Common myeloid progenitor, CD34-positive (primary cell): ENCODE data around the gene TACC2.

Experiments
- CTCF ChIA-PET: fragments of 350-600 bp; sonication (Branson Sonifier 250); formaldehyde crosslinking; loops from one replicate; lab custom pipeline; 2021; ENCODE audit warnings: antibody characterized with exemption; lab: Charles Lee
- POLR2A ChIA-PET: fragments of 350-600 bp; sonication (Branson Sonifier 250); formaldehyde crosslinking; loops from one replicate; lab custom pipeline; 2021; ENCODE audit warnings: antibody characterized with exemption; lab: Charles Lee
- DNase-seq, 3 donors: peaks; one replicate each; pipeline versions ENCODE4 v3.0.0 to v3.0.0-alpha.2; 2013
- H3K27ac ChIP-seq, 2 experiments: 1 replicate in 1 of 2; 2 replicates in 1 of 2; pipeline ENCODE4 v1.7.0; 2013; ENCODE audit warnings: inconsistent platforms in 2 of 2, low read length in 2 of 2, mild to moderate bottlenecking in 2 of 2, low read depth in 1 of 2, moderate library complexity in 1 of 2; ENCODE audit not compliant: severe bottlenecking in 2 of 2, insufficient read depth in 1 of 2, poor library complexity in 1 of 2
- H3K27me3 ChIP-seq, 5 experiments: replicated peaks in 2 of 5; 1 replicate in 3 of 5; 2 replicates in 2 of 5; pipeline versions ENCODE4 v1.6.1 to v1.7.0; 2013; ENCODE audit warnings: low read length in 4 of 5, mild to moderate bottlenecking in 2 of 5, moderate library complexity in 2 of 5, inconsistent platforms in 1 of 5; ENCODE audit not compliant: insufficient read depth in 5 of 5, control insufficient read depth in 4 of 5
- H3K36me3 ChIP-seq, 4 experiments: 1 replicate in 2 of 4; 2 replicates in 2 of 4; pipeline versions ENCODE4 v1.6.1 to v1.7.0; 2013; ENCODE audit warnings: low read length in 3 of 4, control low read depth in 1 of 4, mild to moderate bottlenecking in 1 of 4; ENCODE audit not compliant: control insufficient read depth in 4 of 4, insufficient read depth in 4 of 4
- H3K4me1 ChIP-seq, 4 experiments: 1 replicate in 3 of 4; 2 replicates in 1 of 4; pipeline versions ENCODE4 v1.6.1 to v1.7.1; 2013; ENCODE audit warnings: low read length in 3 of 4, mild to moderate bottlenecking in 3 of 4, control low read depth in 1 of 4, inconsistent platforms in 1 of 4, moderate library complexity in 1 of 4; ENCODE audit not compliant: control insufficient read depth in 4 of 4, insufficient read depth in 4 of 4; ENCODE audit errors: control extremely low read depth in 1 of 4
- H3K4me3 ChIP-seq, 7 experiments: 1 replicate in 4 of 7; 2 replicates in 3 of 7; pipeline versions ENCODE4 v1.5.1 to v1.7.0; 2013; ENCODE audit warnings: mild to moderate bottlenecking in 7 of 7, low read length in 6 of 7, moderate library complexity in 6 of 7, inconsistent platforms in 2 of 7, low read depth in 2 of 7, control low read depth in 1 of 7; ENCODE audit not compliant: insufficient read depth in 4 of 7, control insufficient read depth in 1 of 7; ENCODE audit errors: extremely low read depth in 1 of 7
- H3K9me3 ChIP-seq, 5 experiments: 1 replicate in 4 of 5; 2 replicates in 1 of 5; pipeline versions ENCODE4 v1.6.1 to v1.7.1; 2013; ENCODE audit warnings: low read length in 4 of 5, mild to moderate bottlenecking in 2 of 5, inconsistent platforms in 1 of 5, low read depth in 1 of 5, moderate library complexity in 1 of 5; ENCODE audit not compliant: control insufficient read depth in 4 of 5, insufficient read depth in 2 of 5; ENCODE audit errors: control extremely low read depth in 1 of 5
- WGBS: methylation state at CpG from one replicate; pipeline ENCODE4 v1.1.5; 2013; ENCODE audit not compliant: insufficient coverage; 5-methylcytosine and 5-hydroxymethylcytosine counted together

The TACC2 gene

GRCh38 chr10:122128357-122128756, 139.4 kb downstream of the TACC2 start:
- H3K36me3 ChIP-seq = no peaks in the 10 kb centered on the region
- 93% methylated on average over 5 of the region's 5 CpGs for WGBS
- H3K4me3 ChIP-seq = no peak overlapping the region
- H3K9me3 ChIP-seq = peaks cover 0 to 2% (median 0%) of the 10 kb centered on the region in 5 experiments
- ChIA-PET POLR2A (no interaction called here), CTCF (no interaction called here)
- peaks cover 0 to 13% (median 2%) of the 10 kb centered on the region in 5 experiments for H3K27me3 ChIP-seq
- H3K4me1 ChIP-seq = no peaks in the 10 kb centered on the region
- no peak for DNase-seq
- H3K27ac ChIP-seq = no peak overlapping the region

- 83% methylated on average over 2 of the region's 8 CpGs for WGBS
- no peak overlapping the region for H3K4me3 ChIP-seq
- ChIA-PET CTCF (no interaction called here), POLR2A (no interaction called here)
- H3K27me3 ChIP-seq = peaks cover 0 to 14% (median 0%) of the 10 kb centered on the region in 5 experiments
- H3K4me1 ChIP-seq = no peaks in the 10 kb centered on the region
- no peak for DNase-seq
- H3K27ac ChIP-seq = no peak overlapping the region
- no peaks in the 10 kb centered on the region for H3K36me3 ChIP-seq
- peaks cover 0 to 2% (median 0%) of the 10 kb centered on the region in 5 experiments for H3K9me3 ChIP-seq
These were observed 141.6 kb downstream of the TACC2 start for GRCh38 chr10:122130474-122131110.

- CTCF ChIA-PET = no interaction called here
- Histone ChIP-seq H3K27ac (no peak overlapping the region), H3K36me3 (no peaks in the 10 kb centered on the region), H3K4me3 (no peak overlapping the region), H3K27me3 (peaks cover 0 to 11% (median 0%) of the 10 kb centered on the region in 5 experiments), H3K4me1 (no peaks in the 10 kb centered on the region), H3K9me3 (no peaks in the 10 kb centered on the region)
- no peak for DNase-seq
- POLR2A ChIA-PET = no interaction called here
- 82% methylated on average over 8 of the region's 15 CpGs for WGBS
These were observed 143.4 kb downstream of the TACC2 start for GRCh38 chr10:122132331-122132755.

GRCh38 chr10:122132882-122133565, 144.1 kb downstream of the TACC2 start:
- H3K27ac ChIP-seq = no peak overlapping the region
- H3K9me3 ChIP-seq = no peaks in the 10 kb centered on the region
- H3K36me3 ChIP-seq = no peaks in the 10 kb centered on the region
- H3K27me3 ChIP-seq = peaks cover 0 to 11% (median 2%) of the 10 kb centered on the region in 5 experiments
- DNase-seq = no peak
- WGBS = 70% methylated on average over 10 of the region's 12 CpGs
- no peaks in the 10 kb centered on the region for H3K4me1 ChIP-seq
- ChIA-PET CTCF (no interaction called here), POLR2A (no interaction called here)
- H3K4me3 ChIP-seq = no peak overlapping the region

GRCh38 chr10:122135251-122136025, 146.5 kb downstream of the TACC2 start:
- H3K36me3 ChIP-seq = no peaks in the 10 kb centered on the region
- no peaks in the 10 kb centered on the region for H3K9me3 ChIP-seq
- DNase-seq = no peak
- no peak overlapping the region for H3K27ac ChIP-seq
- no peak overlapping the region for H3K4me3 ChIP-seq
- ChIA-PET POLR2A (no interaction called here), CTCF (no interaction called here)
- peaks cover 0 to 19% (median 7%) of the 10 kb centered on the region in 5 experiments for H3K27me3 ChIP-seq
- H3K4me1 ChIP-seq = no peaks in the 10 kb centered on the region
- WGBS = 96% methylated on average over 13 of the region's 13 CpGs

GRCh38 chr10:122138831-122139625, 150.1 kb downstream of the TACC2 start:
- WGBS = 81% methylated on average over 16 of the region's 16 CpGs
- Histone ChIP-seq H3K9me3 (no peaks in the 10 kb centered on the region), H3K4me3 (no peak overlapping the region), H3K27me3 (peaks cover 0 to 24% (median 9%) of the 10 kb centered on the region in 5 experiments), H3K27ac (no peak overlapping the region), H3K4me1 (no peaks in the 10 kb centered on the region), H3K36me3 (no peaks in the 10 kb centered on the region)
- ChIA-PET CTCF (no interaction called here), POLR2A (no interaction called here)
- no peak for DNase-seq
